SHP77 (cell line): ENCODE results near the gene JAKMIP1.

Experiments
- DNase-seq, 2 experiments: peaks; one replicate each; lab custom pipeline; 2025; lab: John Stamatoyannopoulos, UW

Gene JAKMIP1

DNA sequence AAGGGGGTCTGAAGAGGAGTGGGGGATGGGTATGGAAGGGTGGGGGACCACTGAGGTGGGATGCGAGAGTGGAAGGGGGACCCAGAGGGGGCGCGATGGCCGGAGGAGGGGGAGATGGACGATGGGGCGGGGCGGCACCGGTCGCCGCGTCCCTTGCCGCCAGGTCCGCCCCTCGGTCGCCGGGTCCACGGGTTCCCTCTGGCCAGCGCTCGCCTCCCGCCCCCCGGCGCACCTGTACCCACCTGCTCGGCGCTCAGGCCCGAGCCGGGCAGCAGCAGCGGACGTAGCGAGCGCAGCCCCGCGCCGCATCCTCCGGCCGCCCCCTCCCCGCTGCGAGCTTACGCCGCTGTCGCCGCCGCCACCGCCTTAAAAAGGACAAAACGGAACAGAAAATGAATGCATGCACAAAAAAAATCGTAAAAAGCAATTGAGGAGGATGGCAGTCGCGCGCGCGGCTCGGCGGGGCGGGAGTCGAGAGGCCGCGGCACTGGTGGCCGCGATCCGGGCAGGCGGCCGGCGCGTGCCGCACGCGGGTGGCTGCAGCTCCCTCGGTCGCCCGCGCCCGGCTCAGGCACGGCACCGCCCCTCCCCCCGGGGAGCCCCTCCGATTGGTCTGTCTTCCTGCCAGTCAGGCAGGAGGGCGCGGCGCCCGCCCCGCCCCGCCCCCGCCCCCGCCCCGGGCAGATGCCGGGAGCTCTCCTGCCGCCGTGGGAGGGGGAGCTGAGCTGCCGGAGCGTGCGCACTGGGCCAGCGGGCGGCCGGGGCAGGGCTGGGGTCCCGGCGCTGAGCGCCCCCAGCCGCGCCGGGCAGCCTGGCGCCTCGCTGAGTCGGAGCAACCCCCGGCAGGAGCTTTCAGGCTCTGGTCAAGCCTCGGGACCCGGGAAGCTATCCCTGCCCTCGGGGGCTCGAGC, at the start of gene JAKMIP1:
JAKMIP1 (minus strand) TSS at position 539 of the 911 bp plus-strand sequence. CDS start 87,699 bp downstream, outside the sequence.
- DNase-seq, result peak; percentile 20 to 38

DNA sequence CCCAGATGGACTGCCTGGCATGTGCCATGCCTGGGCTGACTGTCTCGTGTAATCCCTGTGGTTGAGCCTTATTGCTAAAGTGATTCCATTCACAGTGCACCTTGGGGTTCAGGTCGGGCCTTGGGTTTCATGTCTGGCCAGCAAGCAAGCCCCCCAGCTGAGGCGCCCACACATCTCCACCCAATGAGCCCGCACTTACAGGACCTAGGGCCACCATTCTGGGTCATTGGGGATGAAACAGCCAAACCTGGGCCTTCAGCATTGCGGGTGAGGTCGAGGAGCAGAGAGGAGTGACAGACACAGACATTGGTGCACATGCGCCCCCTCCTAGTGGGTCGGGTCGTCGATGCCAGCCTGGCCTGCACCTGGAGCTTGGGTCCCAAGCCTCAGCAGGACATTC, 48.0 kb upstream of the JAKMIP1 start:
- DNase-seq, result no peak

DNA sequence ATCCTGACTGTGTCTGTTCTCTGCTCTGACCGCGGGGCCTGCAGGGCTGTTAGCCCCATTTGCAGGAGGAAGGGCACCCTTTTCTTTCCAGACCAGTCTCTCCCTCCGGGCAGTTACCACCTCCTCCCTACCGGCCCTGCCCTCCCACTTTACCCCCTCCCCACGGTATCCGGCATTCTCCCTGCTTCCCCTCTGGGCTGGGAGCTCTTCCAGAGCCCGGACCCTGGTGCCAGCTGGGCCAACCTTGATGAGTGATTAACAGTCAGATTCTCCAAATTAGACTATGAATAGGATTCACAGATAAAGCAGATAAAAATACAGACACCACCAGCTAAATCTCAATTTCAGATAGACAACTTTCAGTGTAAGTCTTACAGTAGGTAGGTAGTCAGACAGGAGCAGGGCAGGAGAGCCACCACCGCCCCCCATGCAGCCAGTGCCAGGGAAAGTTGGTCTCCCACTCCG, 45.9 kb upstream of the JAKMIP1 start:
- no peak for DNase-seq

DNA sequence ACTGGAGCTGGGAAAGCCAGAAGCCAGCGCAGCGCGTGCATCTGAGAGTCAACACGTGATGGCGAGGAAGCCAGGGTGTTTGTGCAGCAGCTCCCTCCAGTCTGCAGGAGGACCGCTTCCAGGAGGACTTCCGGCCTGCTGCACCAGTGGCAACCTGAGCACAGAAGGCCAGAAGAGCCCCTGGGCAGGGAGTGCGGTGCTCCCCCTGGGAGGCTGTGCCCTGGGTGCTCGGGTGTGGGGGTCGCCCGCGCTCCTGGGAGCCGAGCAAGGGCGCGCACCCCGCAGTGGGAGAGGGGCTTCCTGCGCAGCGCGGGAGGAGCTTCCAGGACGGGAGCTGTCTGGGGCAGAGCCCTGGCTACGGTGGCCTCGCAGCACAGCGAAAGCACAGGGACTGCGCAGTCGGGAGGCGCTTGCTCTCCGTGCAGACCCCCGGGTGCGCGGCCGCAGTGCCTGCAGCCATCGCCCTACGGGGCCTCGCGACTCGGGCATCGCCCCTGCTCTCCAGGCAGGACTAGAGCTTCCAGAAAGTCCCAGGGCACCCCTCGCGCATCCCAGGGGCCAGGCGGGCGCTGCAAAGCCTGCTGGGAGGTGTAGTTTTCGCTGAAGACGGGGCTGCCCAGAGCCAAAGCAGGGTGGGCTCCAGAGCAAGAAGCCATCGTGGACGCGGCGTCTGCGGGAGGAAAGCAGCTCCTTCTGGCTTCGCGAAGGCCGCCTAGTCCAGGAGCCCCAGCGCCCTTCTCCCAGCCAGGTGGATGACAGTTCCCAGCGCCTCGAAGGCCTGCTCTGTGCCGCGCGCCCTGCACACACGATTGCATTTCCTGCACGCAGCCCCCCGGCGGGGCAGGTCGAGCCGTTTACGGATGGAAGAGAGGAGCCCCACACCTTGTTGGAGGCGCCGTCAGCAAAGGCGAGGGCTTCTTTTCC, 45.2 kb upstream of the JAKMIP1 start:
- DNase-seq, result no peak

DNA sequence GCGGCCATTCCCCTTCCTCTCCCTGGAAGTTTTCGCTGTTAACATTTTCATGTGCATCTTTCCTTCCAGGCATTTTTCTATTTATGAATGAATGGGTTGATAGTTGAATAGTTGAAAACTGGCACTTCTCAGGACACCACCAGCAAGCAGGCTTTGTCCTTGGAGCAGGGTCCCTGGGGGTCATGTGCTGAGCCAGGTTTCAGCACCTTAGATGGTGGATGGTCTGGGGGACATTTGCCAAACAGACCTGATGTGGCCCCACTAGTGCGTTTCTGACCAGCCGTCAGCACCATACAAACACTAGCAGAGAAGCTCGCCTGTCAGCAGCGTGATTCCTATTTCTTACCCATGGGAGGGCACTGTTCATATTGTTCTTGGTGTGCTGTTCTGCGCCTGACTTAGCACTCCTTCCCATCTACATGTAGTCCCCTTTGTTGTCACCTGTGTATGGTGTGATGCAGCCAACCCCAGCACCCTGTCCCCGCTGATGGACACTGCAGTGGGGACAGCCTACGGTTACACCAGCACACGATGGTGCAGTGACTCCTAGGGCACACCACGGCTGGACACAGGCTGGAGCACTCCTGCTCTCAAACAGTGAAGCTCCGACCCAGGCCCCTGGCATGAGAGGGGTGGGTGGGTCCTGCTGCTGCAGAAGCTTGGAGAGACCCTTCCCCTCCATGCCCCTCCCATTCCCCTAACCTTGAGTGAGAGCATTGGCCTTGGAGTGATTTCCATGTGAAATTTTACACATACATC, 42.1 kb upstream of the JAKMIP1 start:
- DNase-seq, result no peak

DNA sequence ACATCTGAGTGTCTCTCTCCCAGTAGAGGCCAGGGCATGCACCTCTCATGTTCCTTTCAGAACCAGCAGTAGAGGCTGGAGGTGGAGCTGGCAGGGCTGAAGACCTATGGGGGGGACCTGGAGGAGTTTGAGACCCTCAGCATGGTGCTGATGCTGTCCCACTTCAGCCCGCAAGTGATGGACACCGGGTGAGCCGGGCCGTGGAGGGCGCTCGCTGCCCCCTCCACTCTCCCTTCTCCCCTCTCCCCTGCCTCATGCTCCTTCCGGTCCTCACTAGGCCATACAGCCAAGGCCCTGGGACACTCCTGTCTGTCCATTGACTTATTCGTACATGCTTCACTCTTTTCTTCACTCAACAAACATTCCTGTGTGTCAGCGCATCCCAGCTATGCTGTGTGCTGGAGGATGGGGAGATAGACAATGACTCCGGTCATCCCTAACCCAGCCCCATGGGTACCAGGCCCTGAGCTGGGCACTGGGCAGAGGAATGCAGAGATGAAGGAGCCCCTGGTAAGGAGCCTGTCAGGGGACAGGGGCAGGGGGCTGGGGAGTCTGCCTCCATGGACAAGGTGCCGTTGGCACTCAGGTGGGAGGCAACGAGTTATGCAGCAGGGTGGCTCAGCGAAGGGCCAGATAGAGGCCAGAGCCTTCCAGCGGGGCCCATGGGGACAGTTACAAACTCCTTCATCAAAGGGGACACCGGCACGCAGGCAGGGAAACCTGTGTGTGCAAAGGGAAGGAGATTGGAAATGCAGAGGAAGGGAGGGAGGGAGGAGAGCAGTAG, 40.9 kb upstream of the JAKMIP1 start:
- DNase-seq, result no peak

DNA sequence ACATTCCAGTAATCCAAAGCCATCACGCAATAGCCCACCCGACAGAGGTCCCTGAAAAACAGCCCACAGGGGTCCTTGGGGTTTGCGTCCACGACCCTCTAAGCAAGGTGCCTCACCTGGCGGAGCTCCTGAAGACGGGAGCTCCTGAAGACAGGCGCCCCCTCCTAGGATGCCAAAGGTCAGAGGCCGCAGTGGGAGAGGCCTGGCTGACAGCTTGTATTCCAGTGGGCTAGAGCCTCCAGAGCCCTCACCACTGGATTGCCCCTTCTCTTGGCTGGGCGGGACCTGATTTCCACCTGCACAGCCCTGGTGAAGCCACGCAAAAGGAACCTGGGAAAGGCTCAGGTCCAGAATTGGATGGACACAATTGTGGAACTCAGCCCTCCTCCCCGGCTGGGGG, 39.6 kb upstream of the JAKMIP1 start:
- DNase-seq, result no peak

DNA sequence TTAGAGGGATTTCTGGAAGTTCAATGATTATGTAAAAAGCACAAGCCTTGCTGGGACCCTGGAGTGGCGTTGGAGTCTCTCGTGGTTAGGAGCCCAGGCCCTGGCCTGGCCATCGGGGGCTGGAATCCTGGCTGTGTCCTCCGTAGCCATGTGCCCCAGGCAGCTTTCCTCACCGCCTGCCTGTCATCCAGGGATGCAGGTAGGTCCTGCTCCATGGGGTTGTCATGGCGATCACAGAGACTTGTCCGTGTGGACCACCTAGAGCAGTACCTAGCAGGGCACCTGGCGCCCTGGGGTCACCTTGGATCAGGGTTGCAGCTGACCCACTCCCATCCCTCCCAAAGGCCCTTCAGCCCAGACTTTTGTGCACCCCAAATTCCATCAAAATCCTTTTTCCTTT, 39.1 kb upstream of the JAKMIP1 start:
- no peak for DNase-seq

DNA sequence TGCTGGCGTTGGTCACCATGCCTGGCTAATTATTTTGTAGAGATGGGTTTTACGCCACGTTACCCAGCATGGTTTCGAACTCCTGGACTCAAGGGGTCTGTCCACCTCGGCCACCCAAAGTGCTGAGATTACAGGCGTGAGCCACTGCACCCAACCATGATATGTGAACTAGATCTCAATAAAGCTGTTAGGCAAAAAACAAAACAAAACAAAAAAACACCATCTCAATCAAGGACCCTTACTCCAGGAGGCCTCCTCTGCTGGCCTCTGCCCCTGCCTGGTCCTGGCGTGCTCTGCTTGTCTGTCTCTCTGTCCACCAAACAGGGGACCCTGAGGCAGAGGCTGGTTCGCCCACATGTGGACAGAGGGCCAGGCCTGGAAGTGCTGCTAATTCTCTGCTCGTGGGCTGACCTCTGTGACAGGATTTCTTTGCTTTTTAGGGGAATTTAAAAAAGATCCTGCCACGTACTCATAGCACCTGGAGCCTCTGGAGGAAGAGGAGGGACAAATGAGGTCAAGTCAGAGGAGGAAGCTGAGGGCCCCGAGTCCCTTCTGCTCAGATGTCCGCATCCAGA, 36.6 kb upstream of the JAKMIP1 start:
- no peak for DNase-seq

DNA sequence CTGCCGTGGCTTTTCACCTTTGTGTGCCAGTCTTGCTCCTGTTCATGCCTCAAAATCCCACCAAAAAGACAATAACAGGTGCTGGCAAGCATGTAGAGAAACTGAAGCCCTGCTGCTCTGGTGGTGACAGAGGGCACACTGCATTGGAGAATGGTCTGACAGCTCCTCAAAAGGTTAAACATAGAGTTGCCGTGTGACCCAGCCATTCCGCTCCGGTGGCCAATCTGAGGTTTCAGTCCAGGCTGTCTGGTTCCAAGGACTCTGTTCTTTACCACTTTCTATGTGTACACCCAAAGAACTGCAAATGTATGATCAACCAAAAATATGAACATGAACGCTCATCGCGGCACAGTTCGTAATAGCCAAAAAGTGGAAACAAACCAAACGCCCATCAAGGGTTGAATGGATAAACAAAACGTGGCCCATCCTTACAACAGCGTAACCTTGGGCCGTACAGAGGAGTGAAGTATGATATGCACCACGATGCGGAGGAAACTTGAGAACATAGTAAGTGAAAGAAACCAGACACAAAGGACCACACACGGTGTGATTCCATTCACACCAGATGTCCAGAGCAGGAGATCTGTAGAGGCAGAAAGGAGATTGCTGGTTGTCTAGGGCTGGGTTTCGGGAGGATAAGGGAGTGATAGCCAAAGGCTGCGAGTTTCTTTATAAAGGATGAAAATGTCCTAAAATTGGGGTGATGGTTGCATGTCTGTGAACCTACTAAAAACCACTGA, 35.7 kb upstream of the JAKMIP1 start:
- DNase-seq, result no peak

DNA sequence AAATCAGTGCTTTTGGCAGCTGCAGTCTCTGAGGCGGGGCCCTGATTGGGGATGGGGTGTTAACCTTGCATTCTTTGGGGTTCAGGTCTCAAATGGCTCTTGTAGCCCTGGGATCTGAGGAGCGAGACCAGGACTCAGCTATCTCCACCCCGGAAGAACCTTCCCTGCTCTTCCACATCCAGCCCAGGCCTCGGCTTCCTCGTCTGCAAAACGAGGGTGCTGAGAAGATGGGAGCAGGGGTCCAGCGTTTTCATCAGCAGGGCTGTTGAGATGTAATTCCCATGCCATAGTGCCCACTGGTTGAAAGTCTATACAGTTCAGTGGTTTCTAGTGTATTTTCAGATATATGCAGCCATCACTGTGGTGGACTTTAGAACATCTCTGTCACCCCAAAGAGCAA, 34.7 kb upstream of the JAKMIP1 start:
- no peak for DNase-seq

DNA sequence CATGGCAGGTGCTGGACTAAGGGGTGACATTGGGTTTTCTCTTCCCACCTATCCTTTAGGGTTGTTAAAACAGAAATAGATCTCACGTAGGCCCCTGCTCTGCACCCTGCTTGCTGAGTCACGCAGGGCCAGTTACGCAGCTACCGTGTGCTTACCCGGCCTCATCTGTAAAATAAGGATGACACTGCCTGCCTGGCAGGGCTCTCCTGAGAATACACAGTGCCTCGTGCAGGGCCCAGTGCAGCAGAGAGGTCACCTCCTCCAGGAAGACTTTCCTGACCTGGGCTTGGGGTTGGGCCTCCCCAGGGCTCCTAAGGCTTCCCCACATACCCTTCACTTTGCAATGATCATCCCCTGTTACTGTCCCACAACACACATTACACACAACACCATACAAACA, 33.6 kb upstream of the JAKMIP1 start:
- no peak for DNase-seq

DNA sequence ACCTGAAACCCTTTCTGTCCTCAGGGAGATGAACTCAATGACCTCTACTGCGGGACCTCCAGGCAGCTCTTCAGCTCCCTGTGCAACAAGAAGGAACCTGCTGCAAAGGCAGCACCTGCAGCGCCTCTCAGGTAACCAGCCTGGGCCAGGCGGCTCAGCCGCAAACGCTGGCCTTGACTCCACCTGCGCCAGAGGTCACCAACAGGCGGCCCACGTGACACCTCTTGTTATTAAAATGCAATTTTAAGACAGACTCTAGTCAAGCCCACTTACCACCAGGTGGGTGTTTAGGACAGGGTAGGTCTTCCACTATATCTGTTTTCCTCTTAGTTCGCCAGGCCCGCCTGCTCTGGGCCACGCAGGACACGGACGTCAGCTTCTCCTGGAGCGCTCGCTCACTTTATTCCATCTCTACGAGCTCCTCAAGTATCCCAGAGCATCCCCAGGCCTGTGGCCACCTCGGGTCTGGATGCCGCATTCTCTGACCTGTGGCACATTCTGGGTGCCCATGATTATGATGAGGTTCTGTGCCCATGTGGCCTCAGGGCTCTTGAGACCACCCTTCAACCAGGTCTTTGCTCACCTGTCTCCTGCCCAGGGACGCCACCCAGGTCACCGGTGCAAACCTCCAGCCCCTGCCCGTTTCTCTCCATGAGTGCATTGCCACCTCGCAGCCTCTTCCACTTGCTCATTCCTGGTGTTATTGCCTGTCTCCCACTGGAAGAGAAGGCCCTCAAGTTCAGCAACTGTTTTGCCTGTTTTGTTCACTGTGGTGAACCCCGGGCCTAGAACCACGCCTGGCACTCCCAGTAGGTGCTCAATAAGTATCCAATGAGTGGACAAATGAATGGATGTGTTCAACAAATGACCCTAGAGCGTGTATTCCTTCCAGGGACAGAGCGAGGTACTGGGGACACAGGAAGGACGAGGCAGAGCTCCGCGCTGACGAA, 32.8 kb upstream of the JAKMIP1 start:
- DNase-seq, result no peak

DNA sequence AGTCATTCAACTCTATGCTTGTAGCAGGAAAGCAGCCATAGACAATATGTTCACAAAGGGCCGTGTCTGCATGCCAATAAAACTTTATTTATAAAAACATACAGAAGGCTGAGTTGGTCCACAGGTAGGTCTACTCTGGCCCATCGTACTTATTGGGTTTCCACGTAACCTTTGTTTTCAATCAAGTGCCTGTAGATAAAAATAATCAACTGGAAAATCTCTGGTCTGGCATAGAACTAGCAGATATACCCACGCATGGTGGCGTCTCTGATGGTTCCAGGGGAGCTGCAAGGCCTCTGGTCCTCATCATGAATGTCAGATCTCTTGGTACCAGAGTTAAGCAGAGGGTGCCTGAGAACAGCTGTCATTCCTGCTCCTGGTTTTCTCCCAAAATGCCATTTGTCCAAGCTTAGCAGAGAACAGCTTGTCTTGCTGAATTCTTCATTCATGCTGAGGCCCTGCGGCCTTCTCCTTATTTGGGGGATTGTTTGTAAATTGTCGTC, 31.4 kb upstream of the JAKMIP1 start:
- no peak for DNase-seq

DNA sequence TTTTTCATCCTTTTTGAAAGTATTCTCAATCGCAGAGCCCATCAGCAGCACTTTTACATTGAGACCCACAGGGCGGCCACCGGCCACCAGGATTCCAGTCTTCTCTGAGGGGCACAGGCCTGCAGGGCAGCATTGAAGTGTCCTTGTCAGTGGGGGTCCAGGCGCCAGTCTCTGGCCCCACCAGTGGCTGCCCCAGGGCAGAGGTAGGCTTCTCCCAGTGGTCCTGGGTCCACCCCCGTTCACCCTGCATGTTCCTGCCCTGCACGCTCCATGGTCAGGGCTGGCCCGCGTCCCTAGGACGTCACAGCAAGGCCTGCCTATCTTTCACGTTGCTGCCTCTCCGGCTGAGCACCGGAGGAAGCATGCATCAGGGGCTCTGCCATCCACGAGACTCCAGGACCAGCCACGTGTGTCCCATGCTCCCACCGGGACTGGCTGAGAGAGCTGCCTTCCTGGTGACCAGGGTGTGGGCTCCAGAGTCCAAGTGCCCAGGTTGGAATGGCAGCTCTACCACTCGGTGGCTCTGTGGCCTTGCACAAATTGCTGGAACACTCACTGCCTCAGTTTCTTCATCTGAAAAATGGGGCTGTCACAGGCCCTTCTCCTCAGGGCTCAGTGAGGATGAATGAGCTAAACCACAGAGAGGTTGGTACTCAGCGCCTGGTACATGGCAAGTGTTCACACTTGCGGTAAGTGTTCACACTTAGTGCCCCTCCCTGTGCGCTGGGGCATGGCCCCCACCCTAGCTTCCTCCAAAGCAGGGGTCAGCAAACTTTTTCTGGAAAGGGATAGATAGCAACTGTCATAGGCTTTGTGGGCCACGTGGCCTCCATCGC, 30.7 kb upstream of the JAKMIP1 start:
- no peak for DNase-seq

DNA sequence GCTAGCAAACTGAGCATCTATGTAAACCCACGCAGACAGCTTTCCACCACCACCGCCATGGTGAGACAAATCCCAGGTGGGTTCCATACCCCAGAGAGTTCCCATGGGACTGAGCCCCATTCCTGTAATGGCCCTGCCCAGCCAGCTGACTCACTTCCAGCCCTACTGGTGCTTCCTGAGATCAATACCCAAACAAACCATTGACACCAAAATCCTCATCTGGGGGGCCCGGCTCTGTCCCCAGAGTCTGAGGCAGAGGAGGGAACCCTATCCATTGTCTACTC, 30.1 kb upstream of the JAKMIP1 start:
- DNase-seq, result no peak

DNA sequence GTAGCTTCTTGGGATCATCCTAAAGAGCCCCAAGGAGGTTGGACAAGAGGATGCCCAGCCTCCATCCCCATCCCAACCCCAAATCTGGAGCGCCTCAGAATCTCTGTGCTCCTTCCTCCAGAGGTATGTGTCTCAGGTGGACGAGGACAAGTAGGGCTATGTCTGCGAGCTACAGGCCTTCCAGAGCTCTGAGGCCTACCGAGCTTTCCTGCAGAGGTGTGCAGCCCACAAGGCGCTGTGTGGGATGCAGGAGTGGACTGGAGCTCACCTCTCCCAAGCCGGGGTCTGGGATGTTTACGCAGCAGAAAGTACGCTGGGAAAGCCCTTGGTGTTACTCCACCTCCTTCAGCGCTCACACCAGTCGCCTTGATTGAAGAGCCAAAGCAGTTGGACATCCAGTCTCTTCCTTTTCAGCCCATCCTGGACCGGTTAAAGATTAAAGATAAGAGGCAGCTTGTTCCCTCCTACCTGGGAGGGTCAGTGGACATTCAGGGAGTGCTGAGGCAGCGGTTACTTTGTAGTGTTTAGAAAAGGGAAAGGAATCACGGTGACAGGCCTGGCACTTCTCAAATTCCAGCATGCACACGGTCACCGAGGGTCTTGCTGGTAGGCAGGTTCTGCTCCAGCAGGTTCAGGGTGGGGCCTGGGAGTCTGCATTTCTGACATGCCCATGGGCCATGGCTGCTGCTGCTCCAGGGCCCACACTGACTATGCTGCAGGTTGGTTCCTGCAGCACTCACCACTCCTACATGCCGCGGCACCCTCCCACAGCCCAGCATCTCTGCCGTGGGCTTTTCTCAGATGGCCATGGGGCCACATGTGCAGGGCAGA, 29.5 kb upstream of the JAKMIP1 start:
- DNase-seq, result no peak
